Activated CD8-positive, alpha-beta memory T cell treated with anti-CD3 and anti-CD28 coated beads for 36 hours (primary cell): Measurements from ENCODE around the gene RBP4. TPM values are rescaled to one million over a fixed set of nuclear protein-coding genes. Genes with fewer than 3 reads are reported as not detected.

Experiments
- CTCF ChIA-PET: fragments of 350-600 bp; sonication (Branson Sonifier 250); formaldehyde crosslinking; loops from one replicate; lab custom pipeline; 2021; ENCODE audit warnings: antibody characterized with exemption; lab: Charles Lee
- POLR2A ChIA-PET: fragments of 350-600 bp; sonication (Branson Sonifier 250); formaldehyde crosslinking; loops from one replicate; lab custom pipeline; 2021; ENCODE audit warnings: antibody characterized with exemption; lab: Charles Lee
- total RNA-seq, 2 experiments: library from RNA; stranded (reverse); gene quantifications; one replicate each; pipeline ENCODE4 v1.2.3, GENCODE V29; 2021

Gene RBP4
- total RNA-seq: not detected

- POLR2A ChIA-PET: no interaction called here
Measured at GRCh38 chr10:93601146-93601773, at the start of gene RBP4. RBP4 (minus strand) TSS chr10:93601235; CDS start chr10:93601028, 207 bp downstream.

GRCh38 chr10:93639791-93640190 lies 38.8 kb upstream of the RBP4 start:
- ChIA-PET POLR2A (no interaction called here), CTCF (no interaction called here)

More at GRCh38 chr10:93601146-93601773, at the start of gene RBP4:
- CTCF ChIA-PET: no interaction called here

- ChIA-PET POLR2A (no interaction called here), CTCF (no interaction called here)
Measured at GRCh38 chr10:93630625-93631557, 29.9 kb upstream of the RBP4 start.

GRCh38 chr10:93629647-93630305 lies 28.7 kb upstream of the RBP4 start:
- ChIA-PET POLR2A (no interaction called here), CTCF (no interaction called here)

GRCh38 chr10:93628858-93629257 lies 27.8 kb upstream of the RBP4 start:
- ChIA-PET POLR2A (no interaction called here), CTCF (no interaction called here)

- ChIA-PET CTCF (no interaction called here), POLR2A (no interaction called here)
Measured at GRCh38 chr10:93622942-93623341, 21.9 kb upstream of the RBP4 start.

- ChIA-PET POLR2A (no interaction called here), CTCF (no interaction called here)
Measured at GRCh38 chr10:93620925-93621324, 19.9 kb upstream of the RBP4 start.

- ChIA-PET POLR2A (no interaction called here), CTCF (no interaction called here)
Measured at GRCh38 chr10:93615576-93616235, 14.7 kb upstream of the RBP4 start.

GRCh38 chr10:93614101-93614825 lies 13.2 kb upstream of the RBP4 start:
- CTCF ChIA-PET: no interaction called here
- POLR2A ChIA-PET: no interaction called here

GRCh38 chr10:93613126-93613525 lies 12.1 kb upstream of the RBP4 start:
- CTCF ChIA-PET: no interaction called here
- POLR2A ChIA-PET: no interaction called here

GRCh38 chr10:93612311-93612710 lies 11.3 kb upstream of the RBP4 start, which contains the start of gene PDE6C:
PDE6C (plus strand) TSS chr10:93612537; CDS start chr10:93612726, 189 bp downstream.
- ChIA-PET CTCF (no interaction called here), POLR2A (no interaction called here)

GRCh38 chr10:93608421-93608820 lies 7.4 kb upstream of the RBP4 start:
- ChIA-PET CTCF (no interaction called here), POLR2A (no interaction called here)

- POLR2A ChIA-PET: no interaction called here
- CTCF ChIA-PET: no interaction called here
Measured at GRCh38 chr10:93604146-93604545, 3.1 kb upstream of the RBP4 start.

GRCh38 chr10:93603023-93603422 lies 2.0 kb upstream of the RBP4 start:
- CTCF ChIA-PET: no interaction called here

GRCh38 chr10:93601774-93602162 lies 733 bp upstream of the RBP4 start:
- ChIA-PET POLR2A (no interaction called here), CTCF (no interaction called here)

More at GRCh38 chr10:93603023-93603422, 2.0 kb upstream of the RBP4 start:
- POLR2A ChIA-PET: no interaction called here

- POLR2A ChIA-PET: no interaction called here
Measured at GRCh38 chr10:93600446-93601145, 439 bp downstream of the RBP4 start.

GRCh38 chr10:93599778-93600177 lies 1.3 kb downstream of the RBP4 start:
- POLR2A ChIA-PET: no interaction called here

More at GRCh38 chr10:93600446-93601145, 439 bp downstream of the RBP4 start:
- CTCF ChIA-PET: no interaction called here

GRCh38 chr10:93599335-93599734 lies 1.7 kb downstream of the RBP4 start:
- CTCF ChIA-PET: no interaction called here

More at GRCh38 chr10:93599778-93600177, 1.3 kb downstream of the RBP4 start:
- CTCF ChIA-PET: no interaction called here

More at GRCh38 chr10:93599335-93599734, 1.7 kb downstream of the RBP4 start:
- POLR2A ChIA-PET: no interaction called here
